Measurements from ENCODE around the gene DNM2. TPM values are rescaled to one million over a fixed set of nuclear protein-coding genes. Genes with fewer than 3 reads are reported as not detected.

The DNM2 gene
- total and polyA plus RNA-seq, 2 of the 13 experiments (the other 11 are each of a cell fraction or from before 2014, with no cell fraction given), result 41.7 to 59.8 TPM

DNA sequence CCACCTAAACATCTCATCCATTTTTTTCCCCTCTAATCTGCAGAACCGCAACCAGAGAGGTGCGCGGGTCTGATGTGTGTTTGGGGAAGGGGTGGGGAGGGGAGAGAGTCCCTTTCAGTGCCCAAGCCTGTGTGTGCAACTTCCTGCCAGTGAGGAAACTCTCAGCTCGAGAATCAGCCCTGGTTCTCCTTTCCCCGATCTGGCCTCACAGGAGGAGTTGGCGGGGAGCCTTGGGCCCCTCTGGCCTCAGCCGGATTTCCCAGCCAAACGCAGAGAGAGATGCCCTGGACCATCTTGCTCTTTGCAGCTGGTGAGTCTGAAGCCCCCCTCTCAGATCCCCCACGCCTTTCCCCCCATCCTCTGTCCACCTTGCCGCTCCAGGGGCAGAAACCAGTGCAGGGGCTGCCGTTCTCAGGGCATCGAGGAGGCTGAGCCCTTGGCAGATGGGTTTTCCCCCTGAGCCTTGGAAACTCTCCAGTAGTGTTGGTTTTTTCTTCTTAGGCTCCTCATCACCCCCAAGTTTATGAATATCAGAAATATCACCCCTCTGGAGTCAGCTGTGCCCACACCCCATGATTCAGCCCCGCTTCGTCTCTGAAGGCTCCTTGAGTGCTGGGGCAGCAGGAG lies 130.5 kb downstream of the DNM2 start, which contains the start of gene C19orf38 (continued):
- no peak for TF ChIP-seq ZNF337 (CRISPR knock-in tag; IDR thresholded peaks at IDR 0.05; ENCODE audit: borderline replicate concordance, low read depth)
- no peak for TF ChIP-seq ZBTB21 (CRISPR knock-in tag; IDR thresholded peaks at IDR 0.05)
- no peak for TF ChIP-seq STAT5B (CRISPR knock-in tag; IDR thresholded peaks at IDR 0.05)
- TF ChIP-seq FOXJ3 (CRISPR knock-in tag; IDR thresholded peaks at IDR 0.05; ENCODE audit: borderline replicate concordance), result no peak
- no peak for TF ChIP-seq IKZF1 (IDR thresholded peaks at IDR 0.05)
- TF ChIP-seq KLF13 (CRISPR knock-in tag; IDR thresholded peaks at IDR 0.05), result no peak
- TF ChIP-seq MXD3 (CRISPR knock-in tag; IDR thresholded peaks at IDR 0.05), result no peak

- Histone ChIP-seq H4K20me1 (ENCODE audit: insufficient read depth, low read length) (no peaks in the 10 kb centered on the region), H3K27me3 (ENCODE audit: control insufficient read depth in 1 of 2, insufficient read depth in 2 of 2, low read length in 2 of 2) (no peaks in the 10 kb centered on the region; a peak in 1 of 5 replicates), H3K27ac (ENCODE audit: extremely low read length, insufficient read depth, low read length) (no peak overlapping the region), H3K4me3 (replicated peaks in 1 of 3; ENCODE audit: insufficient read depth in 1 of 3, low read depth in 2 of 3, low read length in 3 of 3) (no peak overlapping the region), H2AFZ (ENCODE audit: low read length) (no peak overlapping the region), H3K4me1 (ENCODE audit: insufficient read depth, low read length) (peaks cover 36% of the 10 kb centered on the region), H3K79me2 (ENCODE audit: insufficient read depth, low read length) (no peaks in the 10 kb centered on the region), H3K9me3 (ENCODE audit: low read length) (peaks cover 7% of the 10 kb centered on the region; the same call in 1 of the 2 replicates), H3K36me3 (replicated peaks in 1 of 2; ENCODE audit: control insufficient read depth in 1 of 2, insufficient read depth in 2 of 2, low read length in 2 of 2) (no peaks in the 10 kb centered on the region), H3K9ac (ENCODE audit: insufficient read depth, low read depth, low read length) (no peak overlapping the region), H3K4me2 (ENCODE audit: low read depth, low read length) (no peak overlapping the region)
- CTCF ChIA-PET (ENCODE audit: low intra/inter-chr PET ratio, low total read pairs), result no interaction called here
- DNase-seq (ENCODE audit: low spot score) (no peak), ATAC-seq (no peak), FAIRE-seq (no peak)
- in situ Hi-C loops (cut with HindIII; ENCODE audit: extremely low pct_ligation_motif_present, low pct_unique_long_range_greater_than_20kb) (no loop called here), intact Hi-C loops (cut with micrococcal nuclease; ENCODE audit: unreplicated experiment) (no loop called here)
- TF ChIP-seq ZNF629 (CRISPR knock-in tag; conservative IDR thresholded peaks at IDR 0.05) (peak; percentile 28; the same call in 1 of the 2 replicates), CEBPG (CRISPR knock-in tag; IDR thresholded peaks at IDR 0.05) (no peak), ZNF329 (CRISPR knock-in tag; IDR thresholded peaks at IDR 0.05; ENCODE audit: low read depth) (peak; percentile 99), MED1 (CRISPR knock-in tag; IDR thresholded peaks at IDR 0.05) (no peak), ZNF121 (CRISPR knock-in tag; IDR thresholded peaks at IDR 0.05) (peak; percentile 17; the same call in 1 of the 2 replicates)
- no TSS peak for BruUV-seq (replicated peaks)
- POLR2A ChIA-PET, result no interaction called here
- 36% methylated on average over 5 of the region's 5 CpGs for WGBS (ENCODE audit: low lambda C conversion rate)
Measured at GRCh38 chr19:10850631-10851030, 132.8 kb downstream of the DNM2 start.

Measured in HepG2 (cell line).